IPS-18a (cell line): ENCODE data around the gene SKAP2.
A peak's percentile ranks its signal among the peaks of the same experiment; 100 is the strongest.

ENCODE experiments used
- H3K27ac ChIP-seq: one replicate; pipeline ENCODE4 v1.5.1; 2013; ENCODE audit warnings: low read length
- H3K27me3 ChIP-seq: one replicate; pipeline ENCODE4 v1.6.1; 2013; ENCODE audit warnings: mild to moderate bottlenecking, low read length; ENCODE audit not compliant: control insufficient read depth, insufficient read depth
- H3K36me3 ChIP-seq: one replicate; pipeline ENCODE4 v1.6.1; 2013; ENCODE audit warnings: low read depth, low read length; ENCODE audit not compliant: control insufficient read depth
- H3K4me1 ChIP-seq: one replicate; pipeline ENCODE4 v1.6.1; 2013; ENCODE audit warnings: low read depth, low read length; ENCODE audit not compliant: control insufficient read depth
- H3K4me3 ChIP-seq: one replicate; pipeline ENCODE4 v1.5.1; 2013; ENCODE audit warnings: low read length
- H3K9ac ChIP-seq: one replicate; pipeline ENCODE4 v1.6.1; 2013; ENCODE audit warnings: mild to moderate bottlenecking, low read length, moderate library complexity
- H3K9me3 ChIP-seq: one replicate; pipeline ENCODE4 v1.6.1; 2013; ENCODE audit warnings: low read depth, low read length; ENCODE audit not compliant: control insufficient read depth

Gene SKAP2

GRCh38 chr7:26792576-26792975 is 71.8 kb downstream of the SKAP2 start:
- no peaks in the 10 kb centered on the region for H3K36me3 ChIP-seq

GRCh38 chr7:26792006-26792405 is 72.4 kb downstream of the SKAP2 start:
- no peak overlapping the region for H3K9ac ChIP-seq
- H3K9me3 ChIP-seq: no peaks in the 10 kb centered on the region
- H3K4me1 ChIP-seq: no peaks in the 10 kb centered on the region
- H3K36me3 ChIP-seq: no peaks in the 10 kb centered on the region
- no peaks in the 10 kb centered on the region for H3K27me3 ChIP-seq
- no peak overlapping the region for H3K4me3 ChIP-seq
- H3K27ac ChIP-seq: no peak overlapping the region

More at GRCh38 chr7:26792576-26792975, 71.8 kb downstream of the SKAP2 start:
- H3K27me3 ChIP-seq: no peaks in the 10 kb centered on the region
- H3K9ac ChIP-seq: no peak overlapping the region
- H3K4me3 ChIP-seq: no peak overlapping the region
- no peaks in the 10 kb centered on the region for H3K9me3 ChIP-seq
- no peaks in the 10 kb centered on the region for H3K4me1 ChIP-seq
- no peak overlapping the region for H3K27ac ChIP-seq

DNA sequence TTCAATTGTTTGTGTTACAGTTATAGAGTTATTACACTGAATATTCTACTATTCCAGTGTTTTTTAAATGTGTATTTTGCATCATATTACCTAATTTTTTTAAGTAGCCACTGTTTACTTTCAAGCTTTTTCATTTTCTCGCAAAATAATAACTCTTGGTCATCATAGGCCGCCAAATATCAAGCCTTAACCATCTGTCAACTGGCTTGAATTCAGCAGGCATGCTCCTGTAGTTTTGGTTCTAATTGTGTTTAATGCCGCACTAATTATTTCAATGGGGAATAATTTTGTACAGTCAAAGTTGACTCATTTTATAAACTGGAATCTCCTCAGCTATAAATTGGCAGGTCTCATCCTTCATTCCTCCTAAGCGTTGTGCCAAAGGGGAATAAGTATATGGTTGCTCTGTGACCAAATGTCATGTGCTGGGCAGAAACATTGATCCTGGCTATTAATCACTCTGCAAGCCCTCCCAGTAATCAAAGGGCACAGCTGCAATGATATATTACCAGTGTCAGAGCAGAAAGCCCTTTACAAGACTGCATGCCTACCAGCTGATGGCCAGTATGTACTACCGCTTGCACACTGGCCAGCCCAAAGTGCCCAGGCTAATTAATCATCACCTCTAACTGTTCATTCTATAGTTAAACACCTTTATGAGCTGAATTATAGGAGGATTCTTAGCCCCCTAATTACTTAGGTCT is 74.8 kb downstream of the SKAP2 start:
- H3K27ac ChIP-seq: no peak overlapping the region
- H3K36me3 ChIP-seq: no peaks in the 10 kb centered on the region
- H3K27me3 ChIP-seq: no peaks in the 10 kb centered on the region
- H3K4me3 ChIP-seq: no peak overlapping the region
- H3K9me3 ChIP-seq: no peaks in the 10 kb centered on the region
- H3K9ac ChIP-seq: no peak overlapping the region
- H3K4me1 ChIP-seq: peaks cover 3% of the 10 kb centered on the region

GRCh38 chr7:26787701-26788100 is 76.7 kb downstream of the SKAP2 start:
- no peak overlapping the region for H3K9ac ChIP-seq
- H3K4me1 ChIP-seq: peaks cover 15% of the 10 kb centered on the region
- no peak overlapping the region for H3K4me3 ChIP-seq
- no peaks in the 10 kb centered on the region for H3K9me3 ChIP-seq
- no peak overlapping the region for H3K27ac ChIP-seq
- H3K27me3 ChIP-seq: no peaks in the 10 kb centered on the region
- no peaks in the 10 kb centered on the region for H3K36me3 ChIP-seq

- peak overlapping the region; percentile 30 for H3K4me3 ChIP-seq
- H3K9ac ChIP-seq: peak overlapping the region; percentile 22
- no peaks in the 10 kb centered on the region for H3K36me3 ChIP-seq
- H3K4me1 ChIP-seq: peaks cover 15% of the 10 kb centered on the region
- H3K27me3 ChIP-seq: no peaks in the 10 kb centered on the region
- no peaks in the 10 kb centered on the region for H3K9me3 ChIP-seq
- H3K27ac ChIP-seq: no peak overlapping the region
Measured at GRCh38 chr7:26784118-26784517, 80.3 kb downstream of the SKAP2 start.

GRCh38 chr7:26782501-26782900 is 81.9 kb downstream of the SKAP2 start:
- no peak overlapping the region for H3K27ac ChIP-seq
- H3K36me3 ChIP-seq: no peaks in the 10 kb centered on the region
- H3K9me3 ChIP-seq: no peaks in the 10 kb centered on the region
- H3K9ac ChIP-seq: no peak overlapping the region
- peaks cover 15% of the 10 kb centered on the region for H3K4me1 ChIP-seq
- H3K27me3 ChIP-seq: no peaks in the 10 kb centered on the region
- H3K4me3 ChIP-seq: no peak overlapping the region

DNA sequence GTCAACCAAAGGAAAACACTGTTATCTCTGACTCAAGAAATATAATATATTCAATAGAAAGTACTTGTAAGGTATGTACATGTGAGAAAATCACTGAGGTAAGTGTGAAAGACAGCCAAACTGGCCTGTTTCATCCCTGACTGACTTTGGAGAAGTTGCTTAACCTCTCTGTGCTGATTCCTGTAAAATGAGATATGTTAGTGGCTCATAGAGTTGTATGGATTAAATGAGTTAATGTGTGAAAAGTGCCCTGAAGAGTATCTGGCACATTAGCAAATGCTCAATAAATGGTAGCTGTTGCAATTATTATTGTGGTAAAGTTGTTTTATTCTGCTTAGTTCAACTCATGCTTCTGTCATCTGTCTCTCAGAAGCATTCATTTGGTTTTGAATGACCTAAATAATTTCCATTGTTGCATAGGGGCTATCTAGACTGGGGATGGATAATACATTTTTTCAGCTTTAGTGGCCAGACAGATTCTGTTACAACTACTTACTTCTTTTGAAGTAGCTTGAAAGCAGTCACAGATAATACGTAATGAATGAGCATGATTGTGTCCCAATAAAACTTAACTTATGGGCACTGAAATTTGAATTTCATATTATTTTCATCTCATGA is 84.3 kb downstream of the SKAP2 start:
- no peaks in the 10 kb centered on the region for H3K9me3 ChIP-seq
- peaks cover 15% of the 10 kb centered on the region for H3K4me1 ChIP-seq
- no peak overlapping the region for H3K4me3 ChIP-seq
- no peaks in the 10 kb centered on the region for H3K36me3 ChIP-seq
- H3K27ac ChIP-seq: no peak overlapping the region
- H3K27me3 ChIP-seq: no peaks in the 10 kb centered on the region
- no peak overlapping the region for H3K9ac ChIP-seq

GRCh38 chr7:26777385-26777784 is 87.0 kb downstream of the SKAP2 start:
- Histone ChIP-seq H3K4me3 (no peak overlapping the region), H3K9me3 (no peaks in the 10 kb centered on the region), H3K36me3 (no peaks in the 10 kb centered on the region), H3K9ac (no peak overlapping the region), H3K4me1 (peaks cover 4% of the 10 kb centered on the region), H3K27me3 (no peaks in the 10 kb centered on the region), H3K27ac (no peak overlapping the region)

GRCh38 chr7:26760501-26760900 is 103.9 kb downstream of the SKAP2 start:
- no peak overlapping the region for H3K9ac ChIP-seq
- no peak overlapping the region for H3K4me3 ChIP-seq

GRCh38 chr7:26759108-26759507 is 105.3 kb downstream of the SKAP2 start:
- no peak overlapping the region for H3K9ac ChIP-seq
- H3K36me3 ChIP-seq: no peaks in the 10 kb centered on the region
- H3K4me3 ChIP-seq: no peak overlapping the region
- no peaks in the 10 kb centered on the region for H3K9me3 ChIP-seq
- H3K27ac ChIP-seq: no peak overlapping the region
- no peaks in the 10 kb centered on the region for H3K27me3 ChIP-seq
- H3K4me1 ChIP-seq: no peaks in the 10 kb centered on the region

More at GRCh38 chr7:26760501-26760900, 103.9 kb downstream of the SKAP2 start:
- Histone ChIP-seq H3K27me3 (no peaks in the 10 kb centered on the region), H3K9me3 (no peaks in the 10 kb centered on the region), H3K4me1 (no peaks in the 10 kb centered on the region), H3K27ac (no peak overlapping the region), H3K36me3 (no peaks in the 10 kb centered on the region)

DNA sequence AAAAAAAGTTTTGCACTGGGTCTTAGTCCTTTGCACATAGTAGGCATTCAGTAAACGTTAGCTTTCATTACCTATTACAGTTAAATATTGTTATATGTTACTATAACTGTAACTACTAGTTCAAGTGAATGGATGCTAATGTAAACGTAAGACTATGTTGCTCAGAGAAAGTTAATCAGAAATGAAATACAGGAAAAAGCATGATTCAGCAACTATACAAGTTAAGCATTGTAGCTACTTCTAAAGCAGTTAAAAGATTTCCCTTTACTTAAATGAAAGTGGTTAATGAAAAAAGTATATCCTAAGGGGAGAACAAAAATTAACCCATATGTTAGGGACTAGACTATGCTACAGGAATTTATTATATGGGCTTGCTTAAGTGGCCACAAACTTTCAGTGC is 121.2 kb downstream of the SKAP2 start:
- H3K36me3 ChIP-seq: no peaks in the 10 kb centered on the region
- no peak overlapping the region for H3K4me3 ChIP-seq
- H3K4me1 ChIP-seq: no peaks in the 10 kb centered on the region
- H3K9me3 ChIP-seq: no peaks in the 10 kb centered on the region
- no peak overlapping the region for H3K27ac ChIP-seq
- no peaks in the 10 kb centered on the region for H3K27me3 ChIP-seq
- H3K9ac ChIP-seq: no peak overlapping the region
